Ishikawa (cell line): Measurements from ENCODE around the gene GAPDHS.

Source experiments
- EP300 ChIP-seq: IDR thresholded peaks from 2 replicates; pipeline ENCODE4 v1.6.1; 2012; ENCODE audit warnings: borderline replicate concordance
- FOXM1 ChIP-seq: IDR thresholded peaks from 2 replicates; pipeline ENCODE4 v1.6.1; 2012; ENCODE audit warnings: low read depth, borderline replicate concordance
- NFIC ChIP-seq: IDR thresholded peaks from 2 replicates; pipeline ENCODE4 v1.6.1; 2012
- TAF1 ChIP-seq: IDR thresholded peaks from 2 replicates; pipeline ENCODE4 v1.6.1; 2012; ENCODE audit warnings: low read depth, mild to moderate bottlenecking
- YY1 ChIP-seq: IDR thresholded peaks from 2 replicates; pipeline ENCODE4 v1.6.1; 2012; ENCODE audit warnings: low read depth
- ZBTB7A ChIP-seq: IDR thresholded peaks from 2 replicates; pipeline ENCODE4 v1.6.1; 2012; ENCODE audit warnings: low read depth
- TF ChIP-seq, protein P1 (sequence below): IDR thresholded peaks from 2 replicates; pipeline ENCODE4 v1.6.1; 2012
- TF ChIP-seq, protein P2 (sequence below): IDR thresholded peaks from 2 replicates; pipeline ENCODE4 v1.6.1; 2012; ENCODE audit warnings: low read depth, mild to moderate bottlenecking

DNA sequence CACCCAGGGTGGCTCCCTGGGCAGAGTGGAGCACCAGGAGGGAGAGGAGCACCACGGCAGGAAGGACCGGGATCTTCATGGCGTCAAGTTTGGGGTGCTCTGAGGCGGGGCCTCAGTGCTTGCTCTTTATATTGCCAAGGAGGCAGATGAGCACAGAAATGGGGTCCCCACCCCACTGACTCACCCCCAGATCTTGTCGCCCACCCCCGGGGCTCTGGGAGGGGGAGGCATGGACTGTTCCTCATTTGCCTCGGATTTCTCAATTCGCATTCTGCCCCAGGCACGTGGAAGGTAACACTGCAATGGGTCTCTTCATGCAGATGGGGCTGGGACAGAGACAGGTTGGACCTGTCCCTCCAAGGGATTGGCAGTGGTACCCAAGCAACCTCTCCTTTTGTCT lies 42.9 kb upstream of the GAPDHS start, which contains the start of gene KRTDAP:
- no peak for TF ChIP-seq NFIC
- no peak for TF ChIP-seq YY1
- TF ChIP-seq TAF1 = no peak
- no peak for TF ChIP-seq ZBTB7A
- TF ChIP-seq, protein P1, sequence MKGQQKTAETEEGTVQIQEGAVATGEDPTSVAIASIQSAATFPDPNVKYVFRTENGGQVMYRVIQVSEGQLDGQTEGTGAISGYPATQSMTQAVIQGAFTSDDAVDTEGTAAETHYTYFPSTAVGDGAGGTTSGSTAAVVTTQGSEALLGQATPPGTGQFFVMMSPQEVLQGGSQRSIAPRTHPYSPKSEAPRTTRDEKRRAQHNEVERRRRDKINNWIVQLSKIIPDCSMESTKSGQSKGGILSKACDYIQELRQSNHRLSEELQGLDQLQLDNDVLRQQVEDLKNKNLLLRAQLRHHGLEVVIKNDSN = no peak
- no peak for TF ChIP-seq EP300
- TF ChIP-seq FOXM1 = no peak
- TF ChIP-seq, protein P2, sequence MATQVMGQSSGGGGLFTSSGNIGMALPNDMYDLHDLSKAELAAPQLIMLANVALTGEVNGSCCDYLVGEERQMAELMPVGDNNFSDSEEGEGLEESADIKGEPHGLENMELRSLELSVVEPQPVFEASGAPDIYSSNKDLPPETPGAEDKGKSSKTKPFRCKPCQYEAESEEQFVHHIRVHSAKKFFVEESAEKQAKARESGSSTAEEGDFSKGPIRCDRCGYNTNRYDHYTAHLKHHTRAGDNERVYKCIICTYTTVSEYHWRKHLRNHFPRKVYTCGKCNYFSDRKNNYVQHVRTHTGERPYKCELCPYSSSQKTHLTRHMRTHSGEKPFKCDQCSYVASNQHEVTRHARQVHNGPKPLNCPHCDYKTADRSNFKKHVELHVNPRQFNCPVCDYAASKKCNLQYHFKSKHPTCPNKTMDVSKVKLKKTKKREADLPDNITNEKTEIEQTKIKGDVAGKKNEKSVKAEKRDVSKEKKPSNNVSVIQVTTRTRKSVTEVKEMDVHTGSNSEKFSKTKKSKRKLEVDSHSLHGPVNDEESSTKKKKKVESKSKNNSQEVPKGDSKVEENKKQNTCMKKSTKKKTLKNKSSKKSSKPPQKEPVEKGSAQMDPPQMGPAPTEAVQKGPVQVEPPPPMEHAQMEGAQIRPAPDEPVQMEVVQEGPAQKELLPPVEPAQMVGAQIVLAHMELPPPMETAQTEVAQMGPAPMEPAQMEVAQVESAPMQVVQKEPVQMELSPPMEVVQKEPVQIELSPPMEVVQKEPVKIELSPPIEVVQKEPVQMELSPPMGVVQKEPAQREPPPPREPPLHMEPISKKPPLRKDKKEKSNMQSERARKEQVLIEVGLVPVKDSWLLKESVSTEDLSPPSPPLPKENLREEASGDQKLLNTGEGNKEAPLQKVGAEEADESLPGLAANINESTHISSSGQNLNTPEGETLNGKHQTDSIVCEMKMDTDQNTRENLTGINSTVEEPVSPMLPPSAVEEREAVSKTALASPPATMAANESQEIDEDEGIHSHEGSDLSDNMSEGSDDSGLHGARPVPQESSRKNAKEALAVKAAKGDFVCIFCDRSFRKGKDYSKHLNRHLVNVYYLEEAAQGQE = no peak
